Fibroblast of lung (primary cell): Measurements from ENCODE around the gene LMAN2. TPM values are rescaled to one million over a fixed set of nuclear protein-coding genes. Genes with fewer than 3 reads are reported as not detected.
"Not testable (repeated sequence)": the region's sequence is repeated elsewhere in the genome, so short reads cannot be mapped to it uniquely, and the experiment has no call there.

Experiments used
- DNase-seq, 2 donors: peaks; one replicate each; pipeline versions ENCODE4 v3.0.0 to v3.0.0-alpha.2; 2010; ENCODE audit warnings: low read depth in 2 of 2
- H2AFZ ChIP-seq: 2 replicates; pipeline ENCODE4 v1.5.1; 2012; ENCODE audit warnings: low read length, control low read depth, inconsistent platforms
- H3K27ac ChIP-seq: 2 replicates; pipeline ENCODE4 v1.5.1; 2011; ENCODE audit warnings: low read length, control low read depth; ENCODE audit not compliant: insufficient read depth
- H3K27me3 ChIP-seq: 2 replicates; pipeline ENCODE4 v1.5.1; 2011; ENCODE audit warnings: mild to moderate bottlenecking, low read length; ENCODE audit not compliant: control insufficient read depth, insufficient read depth
- H3K36me3 ChIP-seq: 2 replicates; pipeline ENCODE4 v1.5.1; 2011; ENCODE audit warnings: low read length; ENCODE audit not compliant: control insufficient read depth, insufficient read depth
- H3K4me1 ChIP-seq: 2 replicates; pipeline ENCODE4 v1.5.1; 2011; ENCODE audit warnings: low read length; ENCODE audit not compliant: control insufficient read depth, insufficient read depth; ENCODE audit errors: extremely low read depth
- H3K4me2 ChIP-seq: 2 replicates; pipeline ENCODE4 v1.5.1; 2011; ENCODE audit warnings: low read length, control low read depth; ENCODE audit not compliant: insufficient read depth; ENCODE audit errors: extremely low read depth
- H3K4me3 ChIP-seq, 4 experiments: fragments of 200-600 bp in 1 of 4; sonication (generic) in 1 of 4; replicated peaks in 1 of 4; 2 replicates each; pipeline ENCODE4 v1.5.1; 2011 to 2016; ENCODE audit warnings: low read length in 4 of 4, low read depth in 3 of 4, mild to moderate bottlenecking in 3 of 4, control low read depth in 2 of 4, inconsistent platforms in 1 of 4, mixed read lengths in 1 of 4; ENCODE audit not compliant: insufficient read depth in 1 of 4; ENCODE audit errors: control extremely low read depth in 1 of 4
- H3K79me2 ChIP-seq: 2 replicates; pipeline ENCODE4 v1.5.1; 2012; ENCODE audit warnings: mild to moderate bottlenecking, low read length, inconsistent platforms; ENCODE audit not compliant: control insufficient read depth, insufficient read depth
- H3K9ac ChIP-seq: 2 replicates; pipeline ENCODE4 v1.5.1; 2011; ENCODE audit warnings: mild to moderate bottlenecking, low read length, control low read depth; ENCODE audit not compliant: insufficient read depth
- H3K9me3 ChIP-seq: 2 replicates; pipeline ENCODE4 v1.5.1; 2012; ENCODE audit warnings: low read depth, low read length; ENCODE audit not compliant: control insufficient read depth, insufficient read depth
- H4K20me1 ChIP-seq: 2 replicates; pipeline ENCODE4 v1.5.1; 2011; ENCODE audit warnings: low read length; ENCODE audit not compliant: control insufficient read depth, insufficient read depth; ENCODE audit errors: extremely low read depth
- EZH2 ChIP-seq: IDR thresholded peaks from 2 replicates; pipeline ENCODE4 v1.5.1; 2012; ENCODE audit warnings: low read length, control low read depth, mild to moderate bottlenecking; ENCODE audit errors: missing control alignments
- polyA plus RNA-seq, 2 donors: library from polyadenylated mRNA; depleted of rRNA in 1 of 2; stranded (reverse) in 1 of 2; unstranded in 1 of 2; fragments of >200 nt; gene quantifications; 2 replicates each; pipeline ENCODE4 v1.2.1, GENCODE V29; 2011 to 2012; ENCODE audit warnings: missing spikeins in 1 of 2
- total RNA-seq: library from RNA; depleted of rRNA; stranded (reverse); fragments of >200 nt; gene quantifications from 2 replicates; pipeline ENCODE4 v1.2.1, GENCODE V29; 2014
- TF ChIP-seq, protein P1 (sequence below), 2 donors: IDR thresholded peaks in 1 of 2; conservative IDR thresholded peaks in 1 of 2; 1 replicate in 1 of 2; 2 replicates in 1 of 2; pipeline ENCODE4 v1.5.1; 2011 to 2012; ENCODE audit warnings: low read length in 2 of 2, control low read depth in 1 of 2, inconsistent platforms in 1 of 2, low read depth in 1 of 2, mild to moderate bottlenecking in 1 of 2

The LMAN2 gene
- total and polyA plus RNA-seq, 2 donors (not counting 1 experiment from before 2014, with no cell fraction given) = 145 to 396 TPM

DNA sequence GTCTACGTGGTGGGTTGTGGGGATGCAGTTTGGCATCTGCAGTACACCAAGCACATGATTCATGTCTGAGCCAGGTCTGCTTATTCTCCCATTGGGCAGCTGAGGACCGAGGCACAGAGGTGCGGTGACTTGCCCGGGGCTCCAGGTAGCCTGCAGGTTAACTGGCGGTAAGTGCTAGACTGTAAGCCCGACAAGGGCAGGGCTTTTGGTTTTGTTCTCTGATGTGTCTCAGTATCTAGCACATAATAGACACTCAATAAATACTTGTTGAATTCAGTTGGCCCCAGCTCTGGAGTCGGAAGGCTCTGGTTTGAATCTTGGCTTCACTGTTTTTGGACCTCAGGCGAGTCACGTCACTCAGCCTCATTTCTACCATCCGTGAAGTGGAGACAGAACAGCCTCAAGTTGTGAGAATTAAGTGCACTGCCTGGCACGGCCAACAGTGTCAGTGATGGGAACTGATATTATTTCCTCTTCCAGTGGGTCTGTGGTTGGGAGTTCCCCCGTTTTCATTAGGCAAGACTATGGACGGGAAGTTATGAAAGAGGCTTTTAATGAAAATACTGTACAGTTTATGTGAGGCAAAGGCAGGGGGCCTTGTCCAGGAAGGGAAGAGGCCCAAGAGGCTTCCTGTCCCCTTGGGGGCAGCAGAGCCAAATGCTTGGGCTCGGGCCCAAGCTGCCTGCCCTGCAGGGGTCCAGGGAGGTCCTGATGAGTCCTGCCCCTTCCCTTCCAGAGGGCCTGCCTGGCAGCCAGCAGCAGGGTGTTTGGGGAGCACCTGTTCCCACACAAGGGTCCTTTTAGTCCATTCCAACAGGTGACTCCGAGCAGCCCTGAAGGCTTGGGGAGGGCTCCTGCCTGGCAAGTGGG lies 44.6 kb downstream of the LMAN2 start:
- TF ChIP-seq, protein P1, sequence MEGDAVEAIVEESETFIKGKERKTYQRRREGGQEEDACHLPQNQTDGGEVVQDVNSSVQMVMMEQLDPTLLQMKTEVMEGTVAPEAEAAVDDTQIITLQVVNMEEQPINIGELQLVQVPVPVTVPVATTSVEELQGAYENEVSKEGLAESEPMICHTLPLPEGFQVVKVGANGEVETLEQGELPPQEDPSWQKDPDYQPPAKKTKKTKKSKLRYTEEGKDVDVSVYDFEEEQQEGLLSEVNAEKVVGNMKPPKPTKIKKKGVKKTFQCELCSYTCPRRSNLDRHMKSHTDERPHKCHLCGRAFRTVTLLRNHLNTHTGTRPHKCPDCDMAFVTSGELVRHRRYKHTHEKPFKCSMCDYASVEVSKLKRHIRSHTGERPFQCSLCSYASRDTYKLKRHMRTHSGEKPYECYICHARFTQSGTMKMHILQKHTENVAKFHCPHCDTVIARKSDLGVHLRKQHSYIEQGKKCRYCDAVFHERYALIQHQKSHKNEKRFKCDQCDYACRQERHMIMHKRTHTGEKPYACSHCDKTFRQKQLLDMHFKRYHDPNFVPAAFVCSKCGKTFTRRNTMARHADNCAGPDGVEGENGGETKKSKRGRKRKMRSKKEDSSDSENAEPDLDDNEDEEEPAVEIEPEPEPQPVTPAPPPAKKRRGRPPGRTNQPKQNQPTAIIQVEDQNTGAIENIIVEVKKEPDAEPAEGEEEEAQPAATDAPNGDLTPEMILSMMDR (conservative IDR thresholded peaks at IDR 0.05 in 1 of 2, IDR thresholded peaks at IDR 0.05 in 1 of 2; ENCODE audit: low read depth in 1 of 2, low read length in 2 of 2) = no peak
- Histone ChIP-seq H4K20me1 (no peaks in the 10 kb centered on the region), H3K4me1 (peaks cover 17% of the 10 kb centered on the region), H3K27ac (peak overlapping the region; percentile 4), H2AFZ (no peak overlapping the region), H3K9ac (no peak overlapping the region), H3K27me3 (no peaks in the 10 kb centered on the region), H3K79me2 (peaks cover 58% of the 10 kb centered on the region), H3K9me3 (no peaks in the 10 kb centered on the region), H3K4me2 (no peak overlapping the region), H3K36me3 (peaks cover 24% of the 10 kb centered on the region), H3K4me3 (no peak overlapping the region)
- DNase-seq = peak in 1 of 2 donors; percentile 6

DNA sequence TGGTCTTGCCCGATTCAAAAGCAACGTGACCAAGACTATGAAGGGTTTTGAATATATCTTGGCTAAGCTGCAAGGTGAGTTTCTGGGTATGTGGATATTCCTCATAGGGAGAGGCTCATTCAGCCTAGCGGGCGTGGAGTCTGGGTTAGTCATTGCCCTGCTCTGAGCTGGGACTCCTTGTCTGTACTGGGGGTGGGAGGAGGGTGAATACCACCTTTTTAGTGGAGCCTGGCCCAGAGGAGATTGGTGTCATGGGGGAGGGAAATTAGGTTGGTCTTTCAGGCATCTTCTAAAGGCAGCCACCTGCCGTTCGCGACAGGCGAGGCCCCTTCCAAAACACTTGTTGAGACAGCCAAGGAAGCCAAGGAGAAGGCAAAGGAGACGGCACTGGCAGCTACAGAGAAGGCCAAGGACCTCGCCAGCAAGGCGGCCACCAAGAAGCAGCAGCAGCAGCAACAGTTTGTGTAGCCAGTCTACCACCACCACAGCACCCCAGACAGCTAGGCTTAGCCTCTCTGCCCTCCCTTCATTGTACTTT lies 45.3 kb downstream of the LMAN2 start:
- not testable (repeated sequence) for H3K4me2 ChIP-seq, H3K4me3 ChIP-seq, H3K9ac ChIP-seq, H3K27ac ChIP-seq, DNase-seq, H4K20me1 ChIP-seq, H3K9me3 ChIP-seq, H3K27me3 ChIP-seq, H2AFZ ChIP-seq
- Histone ChIP-seq H3K79me2 (peaks cover 54% of the 10 kb centered on the region), H3K36me3 (peaks cover 30% of the 10 kb centered on the region), H3K4me1 (peaks cover 18% of the 10 kb centered on the region)

DNA sequence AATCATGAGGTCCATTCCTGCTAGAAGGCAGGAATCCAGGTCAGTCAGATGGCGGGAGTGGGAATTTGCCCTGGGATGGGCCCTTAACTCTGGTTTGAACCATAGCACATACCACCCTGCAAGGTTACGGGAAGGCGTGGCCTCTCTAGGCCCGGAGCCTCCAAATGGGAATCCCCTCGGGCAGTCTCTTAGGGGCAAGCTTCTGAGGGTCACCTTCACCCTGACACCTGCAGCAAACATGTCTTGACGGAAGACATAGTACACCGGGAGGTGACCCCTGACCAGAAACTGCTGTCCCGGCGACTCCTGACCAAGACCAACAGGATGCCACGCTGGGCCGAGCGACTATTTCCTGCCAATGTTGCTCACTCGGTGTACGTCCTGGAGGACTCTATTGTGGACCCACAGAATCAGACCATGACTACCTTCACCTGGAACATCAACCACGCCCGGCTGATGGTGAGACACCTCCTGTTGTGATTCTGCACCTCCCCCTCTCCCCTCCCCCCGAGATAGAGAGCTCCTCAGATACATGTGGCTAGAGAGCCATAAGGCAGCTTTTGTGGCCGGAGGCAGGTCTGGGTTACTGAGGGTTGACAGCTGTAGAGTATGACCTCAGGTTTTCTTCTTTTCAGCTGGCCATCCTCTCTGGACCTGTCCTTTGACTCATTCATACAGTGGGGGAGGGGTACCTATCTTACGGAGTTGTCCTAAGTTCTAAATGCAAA lies 46.9 kb downstream of the LMAN2 start:
- peak in 1 of 2 donors; percentile 16 for DNase-seq
- H2AFZ ChIP-seq = no peak overlapping the region

More for the DNA sequence above, 46.9 kb downstream of the LMAN2 start:
- Histone ChIP-seq H3K4me2 (peak overlapping the region; percentile 82), H3K27ac (peak overlapping the region; percentile 84), H3K36me3 (peaks cover 30% of the 10 kb centered on the region), H3K27me3 (no peaks in the 10 kb centered on the region), H3K9me3 (no peaks in the 10 kb centered on the region), H4K20me1 (no peaks in the 10 kb centered on the region), H3K9ac (peak overlapping the region; percentile 79), H3K4me1 (peaks cover 15% of the 10 kb centered on the region), H3K79me2 (peaks cover 43% of the 10 kb centered on the region), H3K4me3 (peak overlapping the region; percentile 56 to 95 (median 83))
- TF ChIP-seq, protein P1 (conservative IDR thresholded peaks at IDR 0.05 in 1 of 2, IDR thresholded peaks at IDR 0.05 in 1 of 2; ENCODE audit: low read depth in 1 of 2, low read length in 2 of 2) = no peak
- no peak for TF ChIP-seq EZH2
